Right ventricle myocardium superior (tissue), 1 donor: ENCODE data around the gene STAT6. TPM values are rescaled to one million over a fixed set of nuclear protein-coding genes. Genes with fewer than 3 reads are reported as not detected.

Source experiments
- ATAC-seq: fragments of 200-7000 bp; cut with Tn5 transposase; one replicate; pipeline ENCODE4 v1.9.1; 2020; ENCODE audit warnings: mild to moderate bottlenecking; ENCODE audit not compliant: poor library complexity
- DNase-seq: peaks from one replicate; pipeline ENCODE4 v3.0.0-alpha.2; 2020
- intact Hi-C: fragments of 100-400 bp; cut with DNase I; formaldehyde crosslinking; loops from one replicate; pipeline ENCODE4 v1.11.2; 2022
- total RNA-seq: library from RNA; stranded (reverse); fragmentation: NEBNext Ultra II Directional; extraction: Animal tissue kit (Norgen Biotek cat#: 25700); gene quantifications from one replicate; pipeline ENCODE4 v1.2.1, GENCODE V29; 2021
- donor health status: DM: no; HTN: yes; CAD: no; lungs with severe emphysema.

STAT6 gene
- total RNA-seq, 1 donor from 2014 or later = 49.5 TPM

DNA sequence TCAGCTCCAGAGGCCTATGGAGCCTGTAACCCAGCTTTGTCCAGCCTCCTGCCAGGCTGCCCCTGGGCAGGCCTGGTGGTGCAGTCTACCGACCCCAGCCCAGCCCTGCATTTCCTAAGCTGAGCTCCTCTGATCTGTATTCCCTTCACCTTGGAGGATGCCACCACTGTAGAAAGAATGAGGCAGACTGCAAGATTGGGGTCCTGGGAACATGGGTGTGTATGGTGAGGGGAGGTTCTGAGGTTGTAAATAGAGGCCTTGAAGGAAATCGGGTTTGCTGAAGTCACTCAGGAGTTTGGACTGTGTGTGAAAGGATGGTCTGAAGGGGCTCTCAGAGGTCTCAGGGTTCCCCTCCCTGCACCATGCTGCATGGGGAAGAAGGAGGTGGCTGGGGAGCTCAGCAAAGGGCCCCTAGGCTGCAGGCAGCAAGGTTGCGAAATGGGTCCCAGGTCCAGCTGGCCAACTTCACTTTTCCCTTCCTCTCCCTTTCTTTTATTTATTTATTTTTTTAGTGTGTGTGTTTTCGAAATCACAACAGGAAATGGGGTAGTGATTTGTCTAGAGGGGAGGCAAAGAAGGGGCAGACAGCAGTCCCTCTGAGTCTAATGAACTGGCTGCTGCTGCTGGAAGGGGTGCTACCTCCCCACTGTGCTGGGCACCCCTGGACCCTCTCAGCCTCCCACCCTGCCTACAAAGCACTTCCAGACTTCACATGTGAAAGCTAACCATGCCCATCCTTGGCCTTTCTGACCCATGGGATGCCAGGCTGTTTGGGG is 37.5 kb upstream of the STAT6 start:
- DNase-seq = peak; percentile 87
- peak; percentile 68 for ATAC-seq
- intact Hi-C loops = no loop called here

DNA sequence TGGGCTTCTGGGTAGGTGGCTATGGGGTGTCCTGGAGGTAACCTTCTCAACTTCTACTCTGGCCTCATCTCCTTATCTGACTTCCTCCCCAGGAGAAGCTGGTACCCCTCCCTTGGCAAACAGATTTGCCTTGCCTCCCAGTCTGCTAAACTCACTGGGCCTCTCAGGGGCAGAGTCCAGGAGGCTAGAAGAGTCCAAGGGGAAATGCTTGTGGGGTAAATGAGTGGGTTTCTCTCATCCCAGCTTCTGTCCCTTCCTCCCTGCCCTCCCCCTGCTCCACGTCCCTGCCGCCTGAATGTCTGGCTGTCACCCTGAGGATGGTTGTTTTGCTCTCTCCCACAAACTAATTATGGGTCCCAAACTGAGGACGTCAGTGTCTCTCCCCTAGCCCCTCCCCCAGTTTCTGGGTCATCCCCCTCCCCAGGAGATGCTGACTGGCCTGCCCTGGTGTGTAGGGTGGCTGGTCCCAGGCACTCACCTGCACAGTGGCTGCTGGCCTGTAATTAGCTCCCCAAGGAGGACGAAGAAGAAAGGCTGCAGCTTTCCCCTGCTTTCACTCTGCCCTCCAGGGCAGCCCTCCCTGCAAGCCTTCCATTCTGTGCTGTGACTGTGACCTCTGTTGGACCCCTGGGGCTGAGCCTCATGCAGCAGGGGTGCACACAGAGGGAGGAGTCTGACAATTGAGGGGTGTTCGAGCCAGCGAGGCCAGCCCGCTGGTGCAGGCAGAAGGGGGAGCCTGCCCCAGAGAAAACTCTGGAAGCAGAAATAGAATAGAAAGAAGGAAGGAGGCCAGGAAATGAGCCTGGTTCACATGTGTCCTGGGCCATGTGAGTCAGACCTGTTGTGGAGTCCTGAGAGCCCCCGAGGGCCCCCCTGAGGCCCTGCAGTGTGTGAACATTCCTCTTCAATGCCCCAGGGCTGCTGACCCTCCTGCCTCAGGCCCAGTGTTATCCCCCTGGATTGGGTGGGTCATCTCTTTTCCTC is 36.1 kb upstream of the STAT6 start, which contains the start of gene LRP1-AS:
Gene LRP1-AS (minus strand): TSS at position 659 of the 984 bp plus-strand sequence.
- intact Hi-C loops = no loop called here
- DNase-seq = no peak
- no peak for ATAC-seq

DNA sequence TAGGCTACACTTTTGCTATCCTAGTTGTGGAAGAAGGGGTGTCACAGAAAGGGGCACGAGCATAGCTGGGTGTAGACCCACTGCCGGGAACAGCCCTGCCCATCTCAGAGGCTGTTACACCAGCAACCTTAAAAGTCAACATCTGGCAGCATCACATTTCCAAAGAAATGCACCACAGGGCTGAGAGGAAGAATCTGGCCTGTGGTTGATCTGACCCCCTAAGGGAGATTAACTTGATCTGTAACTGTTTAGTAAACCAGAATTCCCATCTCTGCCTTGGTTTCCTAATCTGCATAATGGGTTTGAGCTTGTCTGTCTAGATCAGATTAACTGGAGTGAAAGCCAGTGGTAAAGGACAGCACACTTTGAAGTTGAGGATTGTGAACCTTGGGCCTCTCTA is 34.9 kb upstream of the STAT6 start:
- intact Hi-C loops = no loop called here
- ATAC-seq = no peak
- DNase-seq = no peak

DNA sequence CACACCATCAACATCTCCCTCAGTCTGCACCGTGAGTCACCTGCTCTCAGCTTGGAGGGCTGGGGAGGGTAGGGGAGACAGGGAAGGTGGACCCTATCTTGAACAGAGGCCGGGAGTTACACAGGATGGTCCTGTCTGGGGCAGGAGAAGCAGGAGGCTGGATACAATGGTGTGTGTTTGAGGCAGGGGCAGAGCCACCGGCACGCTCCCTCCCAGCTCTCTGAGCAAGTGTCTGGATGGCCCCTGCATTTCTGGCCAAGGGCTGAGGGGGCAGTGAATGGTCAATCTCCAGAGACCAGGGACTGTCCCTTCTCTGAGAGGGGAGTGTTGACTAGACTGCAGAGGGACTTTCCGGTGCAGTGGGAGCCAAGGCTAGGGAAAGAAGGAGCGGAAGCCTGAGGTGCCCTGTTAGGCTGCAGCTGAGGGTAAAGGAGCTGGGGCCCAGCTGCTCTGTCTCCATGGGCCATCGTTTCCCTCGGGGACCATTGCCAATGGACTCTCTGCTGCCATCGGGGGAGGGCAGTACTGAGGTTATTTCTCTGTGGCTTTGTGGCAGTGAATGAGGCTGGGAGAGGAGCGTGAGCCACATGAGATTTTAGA is 34.4 kb upstream of the STAT6 start:
- DNase-seq (peak; percentile 39), ATAC-seq (no peak)
- intact Hi-C loops = no loop called here

DNA sequence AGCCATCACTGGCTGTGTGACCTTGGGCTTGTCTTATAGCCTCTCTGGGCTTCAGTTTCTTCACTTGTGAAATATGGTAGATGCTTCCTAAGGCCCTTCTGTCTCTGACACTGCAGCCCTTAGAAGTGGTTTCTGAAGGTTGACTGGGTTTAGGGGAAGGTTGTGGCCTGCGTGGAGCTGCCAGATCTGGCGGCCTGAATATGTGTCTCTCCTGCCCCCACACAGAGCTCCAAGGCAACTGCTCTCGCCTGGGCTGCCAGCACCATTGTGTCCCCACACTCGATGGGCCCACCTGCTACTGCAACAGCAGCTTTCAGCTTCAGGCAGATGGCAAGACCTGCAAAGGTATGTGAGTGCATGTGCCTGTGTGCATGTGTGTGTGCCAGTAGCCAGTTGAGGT is 32.3 kb upstream of the STAT6 start:
- ATAC-seq (no peak), DNase-seq (peak; percentile 37)
- intact Hi-C loops = no loop called here

DNA sequence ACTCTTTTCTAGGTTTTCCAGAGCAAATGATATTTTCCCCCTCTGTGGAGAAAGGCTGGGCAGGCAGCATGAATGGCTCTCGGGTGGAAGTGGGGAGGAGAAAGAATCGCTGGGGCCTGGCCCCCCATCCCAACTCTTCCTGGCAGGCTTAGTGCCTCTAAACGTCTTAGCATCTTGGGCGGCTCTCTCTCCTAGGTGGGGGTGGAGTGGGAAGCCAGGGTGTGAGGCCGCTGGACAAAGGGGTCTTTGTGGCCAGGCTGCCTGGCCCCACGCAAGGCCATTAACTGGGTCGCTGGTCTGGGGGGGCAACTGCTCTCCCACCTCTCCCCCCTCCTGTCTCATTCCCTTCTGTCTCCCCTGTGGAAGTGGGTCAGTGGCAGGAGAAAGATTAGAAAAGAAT is 31.6 kb upstream of the STAT6 start:
- DNase-seq (peak; percentile 26), ATAC-seq (no peak)
- intact Hi-C loops = no loop called here

DNA sequence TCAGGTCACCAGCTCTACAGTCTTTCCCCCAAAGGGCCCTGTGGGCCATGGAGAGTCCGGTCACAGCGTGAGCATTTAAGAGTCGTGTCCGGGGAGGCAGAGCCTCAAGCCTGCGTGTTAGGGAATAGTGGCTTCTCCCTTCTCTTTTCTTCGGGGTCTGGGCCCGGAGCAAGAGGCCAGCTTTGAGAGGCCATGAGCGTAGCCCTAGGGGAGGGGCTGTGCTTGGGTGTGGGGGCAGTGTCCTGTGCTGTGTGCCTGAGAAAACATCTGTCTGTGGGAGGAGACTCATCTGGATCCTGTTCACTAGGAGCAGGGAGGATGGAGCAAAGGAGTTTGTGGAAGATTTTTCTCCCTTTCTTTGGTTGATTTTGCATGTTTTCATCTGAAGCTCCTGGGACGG is 31.0 kb upstream of the STAT6 start:
- ATAC-seq = peak; percentile 19
- intact Hi-C loops = no loop called here
- peak; percentile 44 for DNase-seq

DNA sequence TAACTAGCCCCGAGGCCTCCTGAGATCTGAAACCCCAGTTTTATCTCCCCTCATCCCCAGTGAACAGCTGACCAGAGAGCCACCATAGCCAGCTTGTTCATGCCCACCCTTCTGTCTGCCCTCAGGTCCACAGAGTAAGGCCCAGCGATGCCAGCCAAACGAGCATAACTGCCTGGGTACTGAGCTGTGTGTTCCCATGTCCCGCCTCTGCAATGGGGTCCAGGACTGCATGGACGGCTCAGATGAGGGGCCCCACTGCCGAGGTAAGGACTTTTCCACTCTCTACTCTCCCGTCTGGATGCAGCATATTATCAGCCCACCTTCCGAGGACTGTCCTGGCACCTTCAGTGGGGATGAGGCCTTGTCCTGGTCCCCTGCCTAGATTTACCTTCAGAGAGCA is 30.1 kb upstream of the STAT6 start:
- peak; percentile 25 for DNase-seq
- intact Hi-C loops = no loop called here
- no peak for ATAC-seq

DNA sequence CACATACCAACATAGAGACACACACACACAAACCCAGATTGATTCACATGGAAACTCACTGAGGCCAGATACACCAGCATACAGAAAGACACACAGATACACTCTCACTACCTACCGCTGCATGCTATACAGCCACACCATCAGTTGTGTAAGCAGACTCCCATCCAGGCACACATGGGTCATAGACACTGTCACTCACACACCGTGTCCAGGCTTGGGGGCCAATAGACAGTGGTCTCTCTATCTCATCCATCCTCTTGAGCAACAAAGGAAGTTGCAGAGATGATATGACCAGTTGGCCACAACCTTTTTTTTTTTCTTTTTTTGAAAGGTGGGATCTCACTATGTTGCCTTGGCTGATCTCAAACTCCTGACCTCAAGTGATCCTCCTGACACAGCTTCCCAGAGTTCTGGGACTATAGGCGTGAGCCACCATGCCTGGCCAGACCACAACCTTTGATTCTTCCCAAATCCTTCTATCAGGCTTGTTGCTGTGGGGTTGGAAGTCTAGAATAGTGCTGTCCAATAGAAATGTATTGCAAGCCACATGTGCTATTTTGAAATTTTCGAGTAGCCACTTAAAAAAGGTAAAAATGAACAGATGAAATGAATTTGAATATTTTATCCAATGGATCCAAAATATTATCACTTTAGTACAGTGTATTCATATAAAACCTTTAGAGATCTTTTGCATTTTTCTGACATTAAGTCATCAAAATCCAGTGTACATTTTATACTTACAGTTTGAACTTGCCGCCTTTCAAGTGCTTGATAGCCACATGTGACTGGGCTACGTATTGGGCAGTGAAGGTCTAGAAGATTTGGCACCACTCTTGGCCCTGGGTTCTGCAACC is 28.9 kb upstream of the STAT6 start:
- intact Hi-C loops = no loop called here
- DNase-seq = no peak
- ATAC-seq = no peak

DNA sequence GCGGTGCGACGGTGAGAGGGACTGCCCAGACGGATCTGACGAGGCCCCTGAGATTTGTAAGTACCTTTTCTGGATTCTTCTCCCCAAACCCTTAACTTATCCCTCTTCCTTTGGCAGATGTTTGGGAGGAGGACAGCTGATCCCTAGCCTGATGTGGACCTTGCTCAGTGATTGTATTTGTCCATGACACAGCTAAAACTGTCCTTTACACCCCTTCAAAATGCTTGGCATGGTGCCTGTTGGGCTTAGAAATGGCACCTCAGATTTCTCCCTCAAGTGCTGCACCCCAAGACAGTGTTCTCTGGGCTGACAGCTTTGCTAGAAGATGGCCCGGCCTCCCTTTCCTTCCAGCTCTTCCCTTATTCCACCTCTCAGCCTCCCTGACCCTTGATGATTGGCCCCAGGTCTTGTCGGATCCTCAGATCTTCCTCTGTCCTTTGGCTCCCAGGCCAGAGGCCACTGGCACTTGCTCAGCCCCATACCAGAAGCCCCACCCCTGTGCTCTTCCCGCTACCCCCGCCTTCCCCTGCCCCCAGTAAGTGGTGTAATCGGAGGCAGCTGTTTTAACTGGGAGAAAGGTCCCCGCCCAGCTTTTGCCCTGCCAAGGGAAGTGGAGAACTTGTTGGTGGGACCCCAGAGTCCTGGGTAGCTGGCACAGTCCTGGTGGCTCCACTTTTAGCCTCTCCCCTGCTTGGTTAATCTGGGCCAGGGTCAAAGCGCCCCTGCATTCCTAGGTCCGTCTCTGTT is 27.5 kb upstream of the STAT6 start:
- DNase-seq (peak; percentile 94), ATAC-seq (peak; percentile 70)
- intact Hi-C loops = no loop called here

DNA sequence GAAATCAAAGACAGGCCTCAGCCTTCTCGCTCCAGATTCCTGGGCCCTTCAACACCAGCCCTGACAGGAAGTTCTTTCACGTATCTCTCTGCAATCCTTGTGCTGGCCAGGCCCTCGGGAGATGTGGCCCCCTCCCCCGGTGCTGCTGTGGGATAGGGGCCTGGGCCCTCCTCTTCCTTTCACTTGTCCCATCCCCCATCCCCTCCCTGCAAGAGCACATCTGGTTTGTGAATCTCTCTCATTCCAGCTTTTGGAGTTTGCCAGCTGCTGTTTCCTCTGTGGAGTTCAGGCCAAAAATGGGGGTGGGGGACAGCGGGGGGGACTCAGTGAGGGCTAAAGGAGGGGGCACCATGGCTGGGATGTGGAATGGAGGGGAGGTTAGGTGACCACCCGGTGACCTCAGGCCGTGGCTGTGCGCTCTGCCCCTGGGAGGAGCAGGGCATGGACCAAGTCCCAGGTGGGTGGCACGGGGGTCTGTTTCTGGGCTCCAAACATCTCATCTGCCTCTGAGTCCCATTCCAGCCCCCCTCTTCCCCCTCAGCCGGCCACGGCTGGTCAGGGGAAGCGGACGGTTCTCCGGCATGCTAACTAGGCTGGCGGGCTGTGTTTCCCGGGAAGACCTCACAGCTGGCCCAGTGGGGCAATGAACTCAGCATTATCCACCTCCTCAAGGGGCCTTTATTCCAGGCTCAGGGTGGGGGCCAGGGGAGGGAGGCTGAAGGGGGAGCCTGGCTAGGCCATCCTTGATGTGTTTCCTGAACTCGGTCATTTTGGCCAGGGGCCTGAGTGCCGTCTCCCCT is 24.6 kb upstream of the STAT6 start:
- intact Hi-C loops = no loop called here
- DNase-seq = peak; percentile 83
- peak; percentile 40 for ATAC-seq

DNA sequence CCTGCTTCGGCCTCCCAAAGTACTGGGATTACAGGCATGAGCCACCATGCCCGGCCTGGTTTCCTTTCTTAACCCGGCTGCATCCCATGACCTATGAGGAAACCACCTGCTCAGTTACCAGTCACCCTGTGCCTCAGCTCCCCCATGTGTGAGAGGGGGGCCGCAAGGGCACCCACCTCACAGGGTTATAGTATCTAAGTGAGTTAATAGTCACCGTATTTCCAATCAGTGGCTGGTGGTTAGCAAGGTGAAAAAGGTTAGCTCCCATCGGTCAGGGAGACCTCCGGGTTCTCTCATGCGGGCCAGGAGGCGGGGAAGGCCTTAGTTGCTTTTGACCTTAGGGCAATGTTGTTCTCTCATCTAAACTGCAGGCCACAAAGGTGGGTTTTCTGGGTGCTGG is 23.8 kb upstream of the STAT6 start:
- DNase-seq (peak; percentile 35), ATAC-seq (no peak)
- intact Hi-C loops = no loop called here

DNA sequence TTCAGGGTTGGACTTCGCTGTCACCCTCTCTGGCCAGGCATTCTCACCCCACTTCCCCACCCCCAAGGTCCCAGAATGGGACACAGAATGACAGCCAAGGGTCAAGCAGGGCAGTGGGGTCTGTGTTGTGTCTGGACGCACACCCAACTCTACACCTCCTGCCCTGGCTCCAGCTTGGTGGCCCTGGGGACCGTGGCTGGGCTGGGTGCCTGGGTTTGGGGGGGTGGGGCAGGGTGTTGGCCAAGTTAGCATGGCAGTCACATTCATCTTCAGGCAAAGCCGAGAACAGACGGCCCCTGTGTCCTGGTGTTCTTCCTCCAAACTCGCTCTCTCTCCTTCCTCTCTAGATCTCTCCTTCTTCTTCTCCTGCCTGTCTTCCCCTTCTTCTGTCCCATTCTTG is 22.8 kb upstream of the STAT6 start:
- intact Hi-C loops = no loop called here
- ATAC-seq = peak; percentile 63
- peak; percentile 78 for DNase-seq

DNA sequence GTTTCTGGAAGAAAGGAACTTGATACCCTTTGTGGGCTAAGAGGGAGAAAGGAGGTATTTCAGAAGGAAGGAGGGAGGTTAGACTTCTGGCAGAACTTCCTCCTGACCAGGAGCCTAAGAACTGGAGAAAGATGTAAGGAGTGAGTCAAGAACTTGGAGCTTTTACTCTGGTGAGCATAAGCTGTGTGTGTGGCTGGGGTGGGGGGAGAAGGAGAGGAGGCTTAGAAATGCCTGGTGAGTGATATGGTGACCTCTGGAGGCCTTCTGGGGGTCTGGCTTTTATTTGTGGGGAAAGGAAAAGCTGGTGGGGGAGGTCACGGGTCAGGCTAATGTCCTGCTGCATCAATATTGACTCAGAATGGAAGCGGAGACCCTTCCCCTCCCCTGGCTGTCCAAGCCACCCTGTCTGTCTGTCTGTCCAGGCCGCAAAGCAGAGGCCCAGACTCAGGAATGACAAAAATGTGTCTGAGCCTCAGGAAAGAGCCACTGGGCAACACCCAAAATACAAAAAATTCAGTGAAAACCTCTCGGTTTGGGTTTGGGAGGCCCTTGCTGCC is 21.9 kb upstream of the STAT6 start:
- ATAC-seq = no peak
- intact Hi-C loops = no loop called here
- DNase-seq = peak; percentile 30

DNA sequence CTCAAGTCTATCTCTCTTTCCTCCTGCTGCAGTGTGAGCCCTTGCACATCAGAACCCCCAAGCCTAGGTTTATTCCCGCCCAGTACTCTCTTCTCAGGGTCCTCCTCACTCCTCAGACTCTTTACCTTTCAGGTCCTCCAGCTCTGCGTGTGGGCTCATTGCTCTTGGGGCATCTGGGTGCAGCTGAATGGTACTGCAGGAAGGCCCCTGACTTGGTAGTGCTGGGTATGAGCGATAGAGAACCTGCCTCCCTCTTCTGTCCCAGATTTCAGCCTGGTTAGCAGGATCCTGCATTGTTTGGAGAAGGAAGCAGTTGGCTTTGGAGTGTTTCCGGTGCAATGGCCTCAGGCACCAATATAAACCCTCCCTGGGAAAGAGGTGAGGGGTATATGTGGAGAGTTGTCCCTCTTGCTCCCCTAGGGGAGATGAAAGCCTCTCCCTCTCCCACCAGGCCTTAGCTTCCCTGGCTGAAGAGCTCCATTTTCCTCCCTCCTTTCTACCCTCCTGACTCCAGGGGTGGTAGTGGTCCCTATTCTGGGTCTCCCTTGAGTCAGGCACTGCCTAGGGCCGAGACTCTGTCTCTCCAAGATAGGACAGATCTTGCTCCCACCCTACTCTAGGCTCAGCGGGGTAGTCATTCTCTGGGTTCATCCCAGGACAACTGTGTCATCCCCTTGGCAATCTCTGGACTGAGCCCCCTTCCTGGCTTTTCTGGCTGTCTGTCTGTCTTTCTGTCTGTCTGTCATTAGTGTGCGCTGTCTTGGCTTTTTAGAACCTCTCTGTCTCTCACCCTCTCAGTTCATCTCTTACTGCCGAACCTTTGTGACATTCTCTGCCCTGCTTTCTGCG is 21.0 kb upstream of the STAT6 start:
- DNase-seq (peak; percentile 22), ATAC-seq (no peak)
- intact Hi-C loops = no loop called here

DNA sequence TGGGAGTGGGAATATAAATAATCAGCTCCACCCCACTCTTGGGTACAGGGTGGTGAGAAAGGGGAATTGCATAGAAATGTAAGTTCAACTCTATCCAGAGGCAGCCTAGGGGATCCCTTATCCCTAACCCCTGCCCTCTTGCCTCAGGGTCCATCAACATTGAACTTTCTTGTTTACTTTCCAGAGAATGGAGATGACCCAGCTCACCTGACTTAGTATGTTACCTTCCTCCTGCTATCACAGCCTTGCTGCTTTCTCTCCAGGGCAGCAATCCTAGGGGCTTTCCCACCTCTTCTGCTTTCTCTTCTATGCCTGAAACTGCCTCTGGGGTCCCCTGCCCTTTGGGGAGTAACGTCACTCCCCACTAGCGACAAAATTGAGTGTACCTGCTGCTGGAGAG is 19.8 kb upstream of the STAT6 start:
- DNase-seq = no peak
- intact Hi-C loops = no loop called here
- no peak for ATAC-seq
